Fibroblast of peridontal ligament (primary cell): Measurements from ENCODE around the gene GSE1.

Experiments
- DNase-seq: peaks from one replicate; pipeline ENCODE4 v3.0.0-alpha.2; 2010; ENCODE audit errors: extremely low read depth

The GSE1 gene

DNA sequence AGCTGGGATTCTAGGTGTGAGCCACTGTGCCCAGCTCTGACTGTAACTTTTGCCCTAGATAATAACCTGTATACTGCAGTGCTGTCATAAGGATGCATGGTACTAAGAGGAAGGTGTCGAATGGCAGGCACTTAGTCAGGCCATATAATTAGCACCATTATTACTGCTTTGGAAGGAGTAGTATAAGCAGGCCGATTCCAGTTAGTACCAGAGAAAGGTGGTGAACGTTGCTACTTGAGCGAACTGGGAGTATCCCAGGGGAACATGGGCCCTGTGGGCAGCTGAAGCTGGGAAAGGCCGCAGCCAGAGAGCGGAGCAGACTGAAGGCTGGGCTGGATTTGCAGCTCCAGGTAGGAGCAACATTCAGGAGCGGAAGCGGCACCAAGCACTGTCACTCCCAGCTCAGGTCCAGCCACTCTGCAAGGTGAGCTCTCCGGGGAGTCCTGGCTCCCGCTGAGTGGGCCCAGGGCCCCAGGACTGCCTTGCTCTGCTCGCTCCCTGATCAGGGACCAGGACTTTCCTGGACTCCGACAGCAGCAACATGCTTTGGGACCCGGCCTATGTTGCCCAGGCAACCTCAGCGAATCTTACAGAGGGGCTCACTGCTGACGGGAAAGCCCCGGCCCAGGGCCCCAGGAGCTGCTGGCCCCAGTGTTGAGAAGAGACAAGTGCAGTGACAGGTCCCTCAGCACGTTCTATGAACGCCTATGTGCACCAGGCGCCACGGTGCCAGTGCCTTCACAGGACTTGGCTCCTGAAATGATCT lies 109.2 kb downstream of the GSE1 start:
- no peak for DNase-seq

DNA sequence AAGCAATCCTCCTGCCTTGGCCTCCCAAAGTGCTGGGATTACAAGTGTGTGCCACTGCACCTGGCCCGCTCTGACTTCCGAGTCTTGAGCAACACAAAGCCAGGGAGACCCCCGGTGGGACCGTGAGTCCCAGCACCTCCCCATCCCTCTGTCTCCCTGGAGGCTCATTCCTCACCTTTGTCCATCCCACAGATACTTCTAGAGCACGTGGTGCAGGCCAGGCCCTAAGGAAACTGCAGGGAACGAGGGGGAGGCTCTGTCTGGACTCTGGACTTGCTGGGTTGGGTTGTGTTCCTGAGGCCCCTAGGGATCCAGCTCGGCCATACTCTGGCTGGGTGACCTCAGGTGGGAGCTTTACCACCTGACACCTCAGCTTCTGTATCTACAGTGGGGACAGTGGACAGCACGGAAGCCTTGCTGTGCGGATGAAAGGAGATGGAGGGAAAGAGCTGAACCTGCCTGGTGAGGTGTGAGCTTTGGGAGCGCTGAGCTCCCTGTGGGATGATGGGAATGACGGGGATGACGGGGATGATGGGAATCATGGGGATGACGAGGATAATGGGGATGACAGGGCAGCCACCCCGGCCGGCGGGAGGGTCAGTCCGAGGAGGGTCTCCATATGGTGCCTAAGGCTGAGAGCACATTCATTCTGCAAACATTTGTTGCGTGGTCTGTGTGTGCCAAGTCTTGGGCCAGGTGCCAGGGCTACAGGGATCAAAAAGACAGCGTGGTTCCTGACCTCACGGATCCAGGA lies 111.2 kb downstream of the GSE1 start:
- DNase-seq: no peak

DNA sequence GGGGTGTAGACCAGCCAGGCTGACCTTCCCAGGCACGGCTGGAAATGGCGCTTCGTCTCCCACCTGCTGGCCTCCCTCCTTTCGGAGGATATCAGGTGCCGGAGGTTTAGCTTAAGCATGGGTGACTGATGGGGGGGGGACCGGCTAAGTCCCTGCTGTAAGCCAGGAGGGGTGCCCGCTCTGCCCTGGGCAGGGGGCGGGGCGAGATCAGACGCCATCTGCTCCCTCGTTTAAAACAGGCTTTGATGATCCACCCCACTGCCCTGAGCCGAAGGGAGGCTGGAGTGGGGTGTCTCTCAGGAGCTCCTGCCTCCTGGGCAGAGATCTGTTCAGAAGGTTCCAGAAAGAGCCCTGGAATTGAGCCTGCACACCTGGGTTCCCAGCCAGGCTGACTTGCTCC lies 111.8 kb downstream of the GSE1 start:
- DNase-seq: no peak
